ENCODE results near the gene GPA33.

The GPA33 gene

GRCh38 chr1:167086033-167086432 is 4.1 kb downstream of the GPA33 start:
- no peak for DNase-seq

- no peak for DNase-seq
These were observed 5.4 kb downstream of the GPA33 start for GRCh38 chr1:167084757-167085156.

GRCh38 chr1:167083871-167084270 is 6.3 kb downstream of the GPA33 start:
- no peak for DNase-seq

- DNase-seq: no peak
These were observed 7.0 kb downstream of the GPA33 start for GRCh38 chr1:167083066-167083665.

GRCh38 chr1:167082511-167083027 is 7.6 kb downstream of the GPA33 start:
- no peak for DNase-seq

- no peak for DNase-seq
These were observed 8.5 kb downstream of the GPA33 start for GRCh38 chr1:167081594-167082156.

- DNase-seq: no peak
These were observed 12.3 kb downstream of the GPA33 start for GRCh38 chr1:167077868-167078210.

- DNase-seq: no peak
These were observed 12.9 kb downstream of the GPA33 start for GRCh38 chr1:167077128-167077867.

- DNase-seq: no peak
These were observed 14.0 kb downstream of the GPA33 start for GRCh38 chr1:167076136-167076710.

GRCh38 chr1:167071286-167071685 is 18.9 kb downstream of the GPA33 start:
- DNase-seq: no peak

GRCh38 chr1:167068761-167069160 is 21.4 kb downstream of the GPA33 start:
- DNase-seq: no peak

- no peak for DNase-seq
These were observed 22.3 kb downstream of the GPA33 start for GRCh38 chr1:167067904-167068303.

- peak; percentile 50 for DNase-seq
These were observed 23.6 kb downstream of the GPA33 start for GRCh38 chr1:167066333-167067122.

GRCh38 chr1:167065471-167065870 is 24.7 kb downstream of the GPA33 start:
- DNase-seq: no peak

- DNase-seq: no peak
These were observed 25.6 kb downstream of the GPA33 start for GRCh38 chr1:167064621-167065020.

GRCh38 chr1:167061073-167061464 is 29.1 kb downstream of the GPA33 start:
- no peak for DNase-seq

GRCh38 chr1:167060141-167061072 is 29.8 kb downstream of the GPA33 start:
- no peak for DNase-seq

- no peak for DNase-seq
These were observed 30.4 kb downstream of the GPA33 start for GRCh38 chr1:167059809-167060107.

- peak; percentile 54 for DNase-seq
These were observed 30.9 kb downstream of the GPA33 start for GRCh38 chr1:167059045-167059808.

- no peak for DNase-seq
These were observed 32.9 kb downstream of the GPA33 start for GRCh38 chr1:167057241-167057688.

Measured in fibroblast of skin of scalp (primary cell).